MM.1S (cell line): ENCODE data around the gene VPS18.

ENCODE experiments used
- DNase-seq: peaks from one replicate; pipeline ENCODE4 v3.0.0-alpha.2; 2015
- H2AFZ ChIP-seq: fragments of 300-600 bp; sonication (generic); 2 replicates; pipeline ENCODE4 v1.6.0; 2016; ENCODE audit warnings: antibody characterized with exemption, low read length
- H3F3A ChIP-seq: fragments of 300-600 bp; sonication (generic); 2 replicates; pipeline ENCODE4 v1.6.1; 2016; ENCODE audit warnings: mild to moderate bottlenecking, antibody characterized with exemption, low read length, moderate library complexity, mixed read lengths; ENCODE audit not compliant: insufficient read depth
- H3K27ac ChIP-seq: fragments of 300-600 bp; sonication (generic); 2 replicates; pipeline ENCODE4 v1.5.1; 2016; ENCODE audit warnings: mild to moderate bottlenecking, low read length
- H3K27me3 ChIP-seq: fragments of 300-600 bp; sonication (generic); replicated peaks from 2 replicates; pipeline ENCODE4 v1.6.0; 2016; ENCODE audit warnings: low read length; ENCODE audit not compliant: insufficient read depth
- H3K36me3 ChIP-seq: fragments of 300-600 bp; sonication (generic); replicated peaks from 2 replicates; pipeline ENCODE4 v1.6.1; 2016; ENCODE audit warnings: mild to moderate bottlenecking, low read length, mixed read lengths; ENCODE audit not compliant: insufficient read depth
- H3K4me1 ChIP-seq: fragments of 300-600 bp; sonication (generic); 2 replicates; pipeline ENCODE4 v1.6.1; 2016; ENCODE audit warnings: low read length, mixed read lengths
- H3K4me2 ChIP-seq: fragments of 300-600 bp; sonication (generic); 2 replicates; pipeline ENCODE4 v1.6.0; 2016; ENCODE audit warnings: low read depth, low read length
- H3K4me3 ChIP-seq: fragments of 300-600 bp; sonication (generic); 2 replicates; pipeline ENCODE4 v1.5.1; 2016; ENCODE audit warnings: low read length, mixed read lengths
- H3K79me2 ChIP-seq: fragments of 300-600 bp; sonication (generic); 2 replicates; pipeline ENCODE4 v1.6.1; 2016; ENCODE audit warnings: mixed run types, low read length, mixed read lengths
- H3K9ac ChIP-seq: fragments of 300-600 bp; sonication (generic); 2 replicates; pipeline ENCODE4 v1.6.1; 2016; ENCODE audit warnings: low read length, mixed read lengths
- H3K9me2 ChIP-seq: fragments of 300-600 bp; sonication (generic); replicated peaks from 2 replicates; pipeline ENCODE4 v1.6.1; 2016; ENCODE audit warnings: mild to moderate bottlenecking, low read length, mixed read lengths; ENCODE audit not compliant: insufficient read depth
- H3K9me3 ChIP-seq: fragments of 300-600 bp; sonication (generic); replicated peaks from 2 replicates; pipeline ENCODE4 v1.6.1; 2016; ENCODE audit warnings: mild to moderate bottlenecking, low read length, mixed read lengths; ENCODE audit not compliant: insufficient read depth
- H4K20me1 ChIP-seq: fragments of 300-600 bp; sonication (generic); 2 replicates; pipeline ENCODE4 v1.6.1; 2016; ENCODE audit warnings: mild to moderate bottlenecking, low read length, moderate library complexity, mixed read lengths; ENCODE audit not compliant: insufficient read depth
- EZH2 ChIP-seq: fragments of 300-600 bp; sonication (generic); optimal IDR thresholded peaks from 2 replicates; pipeline ENCODE3; 2017; ENCODE audit warnings: low read depth, mild to moderate bottlenecking, antibody characterized with exemption, low read length, mixed read lengths
- EZH2phosphoT487 ChIP-seq: fragments of 300-600 bp; sonication (generic); IDR thresholded peaks from 2 replicates; pipeline ENCODE4 v1.6.1; 2018; ENCODE audit warnings: antibody characterized with exemption, low read length
- TF ChIP-seq, protein P1 (sequence below): fragments of 300-600 bp; sonication (generic); IDR thresholded peaks from 2 replicates; pipeline ENCODE4 v1.5.1; 2016; ENCODE audit warnings: antibody characterized with exemption, low read length, mixed read lengths

The VPS18 gene

DNA sequence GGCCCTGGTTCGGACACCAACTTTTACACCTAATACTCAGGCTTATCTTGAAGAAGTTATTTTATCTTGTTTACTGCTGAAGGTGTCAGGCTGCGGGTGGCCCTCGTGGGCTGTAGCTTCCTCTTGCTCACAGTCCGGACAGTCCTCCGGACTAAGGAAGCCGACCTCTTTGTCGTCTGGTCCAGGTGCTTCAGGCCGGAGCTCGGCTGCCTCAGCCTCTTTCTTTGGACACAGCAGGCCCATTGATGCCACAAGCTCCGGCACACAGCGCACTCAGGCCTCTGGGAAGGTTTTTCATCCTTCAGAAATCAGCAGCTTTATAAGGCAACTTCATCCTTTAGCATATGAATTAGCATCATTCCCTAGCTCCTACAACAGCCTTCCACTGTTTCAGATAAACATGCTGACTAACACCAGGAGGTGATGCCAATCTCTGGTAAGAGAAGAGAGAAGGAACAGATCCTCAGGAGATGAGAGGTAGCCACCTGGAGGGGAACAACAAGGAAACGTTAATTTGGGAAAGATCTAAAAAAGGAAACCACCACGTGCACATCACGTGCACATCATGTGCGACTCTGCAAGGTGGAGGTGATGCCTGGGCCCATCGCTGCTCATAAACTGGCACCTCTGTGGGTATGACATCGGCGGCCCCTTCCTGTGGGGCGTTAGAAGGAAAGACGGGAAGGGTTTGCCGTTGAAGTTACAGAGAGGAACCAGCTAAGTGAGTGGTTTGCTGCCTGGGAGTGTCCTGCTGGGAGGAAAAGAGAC is 54.6 kb downstream of the VPS18 start:
- H3K9me3 ChIP-seq, result no peaks in the 10 kb centered on the region
- H4K20me1 ChIP-seq, result no peaks in the 10 kb centered on the region
- H3K4me1 ChIP-seq, result peaks cover 7% of the 10 kb centered on the region
- H3K9ac ChIP-seq, result no peak overlapping the region
- H3K36me3 ChIP-seq, result no peaks in the 10 kb centered on the region
- no peaks in the 10 kb centered on the region for H3K27me3 ChIP-seq
- H3K4me3 ChIP-seq, result no peak overlapping the region
- TF ChIP-seq EZH2phosphoT487 (no peak), EZH2 (no peak)
- TF ChIP-seq, protein P1, sequence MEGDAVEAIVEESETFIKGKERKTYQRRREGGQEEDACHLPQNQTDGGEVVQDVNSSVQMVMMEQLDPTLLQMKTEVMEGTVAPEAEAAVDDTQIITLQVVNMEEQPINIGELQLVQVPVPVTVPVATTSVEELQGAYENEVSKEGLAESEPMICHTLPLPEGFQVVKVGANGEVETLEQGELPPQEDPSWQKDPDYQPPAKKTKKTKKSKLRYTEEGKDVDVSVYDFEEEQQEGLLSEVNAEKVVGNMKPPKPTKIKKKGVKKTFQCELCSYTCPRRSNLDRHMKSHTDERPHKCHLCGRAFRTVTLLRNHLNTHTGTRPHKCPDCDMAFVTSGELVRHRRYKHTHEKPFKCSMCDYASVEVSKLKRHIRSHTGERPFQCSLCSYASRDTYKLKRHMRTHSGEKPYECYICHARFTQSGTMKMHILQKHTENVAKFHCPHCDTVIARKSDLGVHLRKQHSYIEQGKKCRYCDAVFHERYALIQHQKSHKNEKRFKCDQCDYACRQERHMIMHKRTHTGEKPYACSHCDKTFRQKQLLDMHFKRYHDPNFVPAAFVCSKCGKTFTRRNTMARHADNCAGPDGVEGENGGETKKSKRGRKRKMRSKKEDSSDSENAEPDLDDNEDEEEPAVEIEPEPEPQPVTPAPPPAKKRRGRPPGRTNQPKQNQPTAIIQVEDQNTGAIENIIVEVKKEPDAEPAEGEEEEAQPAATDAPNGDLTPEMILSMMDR, result no peak
- H3K27ac ChIP-seq, result no peak overlapping the region
- no peak for DNase-seq
- peaks cover 6% of the 10 kb centered on the region; the same call in 1 of the 2 replicates for H3K79me2 ChIP-seq
- peaks cover 3% of the 10 kb centered on the region; the same call in 1 of the 2 replicates for H3F3A ChIP-seq
- no peak overlapping the region for H2AFZ ChIP-seq
- no peak overlapping the region for H3K4me2 ChIP-seq
- no peaks in the 10 kb centered on the region for H3K9me2 ChIP-seq

GRCh38 chr15:40949756-40950207 is 55.5 kb downstream of the VPS18 start:
- H3K4me2 ChIP-seq, result no peak overlapping the region
- H3K4me3 ChIP-seq, result no peak overlapping the region
- H3K27me3 ChIP-seq, result no peaks in the 10 kb centered on the region
- no peaks in the 10 kb centered on the region for H3K9me3 ChIP-seq
- H3K79me2 ChIP-seq, result peaks cover 11% of the 10 kb centered on the region; the same call in 1 of the 2 replicates
- no peaks in the 10 kb centered on the region for H3K9me2 ChIP-seq
- H3K4me1 ChIP-seq, result peaks cover 12% of the 10 kb centered on the region
- no peak for DNase-seq
- no peak overlapping the region for H2AFZ ChIP-seq
- no peak overlapping the region for H3K27ac ChIP-seq
- no peaks in the 10 kb centered on the region for H3K36me3 ChIP-seq
- H4K20me1 ChIP-seq, result no peaks in the 10 kb centered on the region
- TF ChIP-seq EZH2 (no peak), EZH2phosphoT487 (no peak)
- TF ChIP-seq, protein P1, result no peak
- peaks cover 3% of the 10 kb centered on the region; the same call in 1 of the 2 replicates for H3F3A ChIP-seq
- H3K9ac ChIP-seq, result no peak overlapping the region

DNA sequence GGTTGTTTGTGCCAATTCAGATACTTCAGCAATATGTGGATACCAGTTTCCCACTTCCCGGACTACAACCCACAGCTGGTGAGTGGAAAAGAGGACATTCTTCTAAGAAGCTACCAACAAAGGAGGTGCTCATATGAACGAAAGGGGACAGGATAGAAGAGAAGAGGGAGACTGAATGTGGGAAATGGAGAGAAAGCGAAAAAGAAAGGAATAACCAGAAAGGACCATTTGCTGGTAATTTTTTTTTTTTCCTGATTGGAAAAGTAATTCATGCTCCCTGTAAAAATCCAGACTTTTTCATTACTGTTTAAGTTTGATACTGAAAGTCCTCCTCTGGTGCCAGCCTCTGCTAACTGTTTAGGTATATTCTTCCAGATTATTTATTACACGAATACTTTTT is 57.5 kb downstream of the VPS18 start:
- Histone ChIP-seq H3K27me3 (no peaks in the 10 kb centered on the region), H3K27ac (no peak overlapping the region), H3K36me3 (no peaks in the 10 kb centered on the region), H3K4me2 (no peak overlapping the region), H3K4me1 (peaks cover 7% of the 10 kb centered on the region; the same call in 1 of the 2 replicates), H3K4me3 (no peak overlapping the region), H4K20me1 (no peaks in the 10 kb centered on the region), H3F3A (no peaks in the 10 kb centered on the region), H3K9ac (no peak overlapping the region), H3K9me3 (no peaks in the 10 kb centered on the region), H3K9me2 (no peaks in the 10 kb centered on the region), H2AFZ (no peak overlapping the region), H3K79me2 (peaks cover 11% of the 10 kb centered on the region; the same call in 1 of the 2 replicates)
- TF ChIP-seq, protein P1, result no peak
- TF ChIP-seq EZH2phosphoT487, result no peak
- no peak for TF ChIP-seq EZH2
- no peak for DNase-seq
